Osteoblast (primary cell): ENCODE results near the gene TLNRD1. TPM values are rescaled to one million over a fixed set of nuclear protein-coding genes. Genes with fewer than 3 reads are reported as not detected.

ENCODE experiments used
- DNase-seq: peaks from one replicate; pipeline ENCODE4 v3.0.0; 2011; ENCODE audit warnings: low spot score, mixed read lengths; ENCODE audit not compliant: insufficient read length; ENCODE audit errors: missing footprints
- H2AFZ ChIP-seq: 2 replicates; pipeline ENCODE4 v1.6.0; 2011; ENCODE audit warnings: mild to moderate bottlenecking, low read length
- H3K27ac ChIP-seq: 2 replicates; pipeline ENCODE4 v1.5.1; 2011; ENCODE audit warnings: mild to moderate bottlenecking, low read depth, low read length, moderate library complexity
- H3K27me3 ChIP-seq: 2 replicates; pipeline ENCODE4 v1.6.0; 2012; ENCODE audit warnings: mild to moderate bottlenecking, control low read depth, inconsistent platforms, low read length, moderate library complexity; ENCODE audit not compliant: insufficient read depth
- H3K36me3 ChIP-seq: 2 replicates; pipeline ENCODE4 v1.5.1; 2011; ENCODE audit warnings: mild to moderate bottlenecking, low read length, control low read depth, moderate library complexity; ENCODE audit not compliant: insufficient read depth
- H3K4me1 ChIP-seq: 2 replicates; pipeline ENCODE4 v1.5.1; 2011; ENCODE audit warnings: mild to moderate bottlenecking, low read length, control low read depth, moderate library complexity; ENCODE audit not compliant: insufficient read depth
- H3K4me2 ChIP-seq: 2 replicates; pipeline ENCODE4 v1.6.0; 2011; ENCODE audit warnings: mild to moderate bottlenecking, low read length; ENCODE audit not compliant: insufficient read depth
- H3K4me3 ChIP-seq: fragments of 200-600 bp; sonication (generic); 3 replicates; pipeline ENCODE4 v1.5.1; 2012; ENCODE audit warnings: mild to moderate bottlenecking, low read length, inconsistent platforms; ENCODE audit not compliant: insufficient read depth
- H3K79me2 ChIP-seq: 2 replicates; pipeline ENCODE4 v1.6.0; 2012; ENCODE audit warnings: mild to moderate bottlenecking, low read length, control low read depth, inconsistent platforms; ENCODE audit not compliant: insufficient read depth
- H3K9me3 ChIP-seq: 2 replicates; pipeline ENCODE4 v1.5.1; 2011; ENCODE audit warnings: low read depth, low read length, control low read depth
- H4K20me1 ChIP-seq: 2 replicates; pipeline ENCODE4 v1.6.0; 2012; ENCODE audit warnings: mild to moderate bottlenecking, low read length, control low read depth; ENCODE audit not compliant: insufficient read depth
- CTCF ChIP-seq: IDR thresholded peaks from 2 replicates; pipeline ENCODE4 v1.5.1; 2011; ENCODE audit warnings: mild to moderate bottlenecking, low read depth, low read length, moderate library complexity; ENCODE audit errors: extremely low read depth
- total RNA-seq: library from RNA; depleted of rRNA; stranded (reverse); fragments of >200 nt; gene quantifications from 2 replicates; pipeline ENCODE4 v1.2.3, GENCODE V29; 2012

Gene TLNRD1
- total RNA-seq, 1 donor = 7.6 TPM

- H3K4me2 ChIP-seq = no peak overlapping the region
- H3K4me3 ChIP-seq = no peak overlapping the region
- no peaks in the 10 kb centered on the region for H3K27me3 ChIP-seq
- peaks cover 3% of the 10 kb centered on the region for H3K4me1 ChIP-seq
- peaks cover 64% of the 10 kb centered on the region for H3K79me2 ChIP-seq
- TF ChIP-seq CTCF = no peak
- peaks cover 14% of the 10 kb centered on the region for H4K20me1 ChIP-seq
- H3K9me3 ChIP-seq = no peaks in the 10 kb centered on the region
- no peak overlapping the region for H3K27ac ChIP-seq
- H2AFZ ChIP-seq = no peak overlapping the region
- H3K36me3 ChIP-seq = peaks cover 28% of the 10 kb centered on the region
- no peak for DNase-seq
Measured at GRCh38 chr15:80982839-80983238, 17.9 kb upstream of the TLNRD1 start.

GRCh38 chr15:80984856-80985255, 15.9 kb upstream of the TLNRD1 start:
- H4K20me1 ChIP-seq = peaks cover 24% of the 10 kb centered on the region
- TF ChIP-seq CTCF = no peak
- H3K4me3 ChIP-seq = no peak overlapping the region

GRCh38 chr15:80985981-80986380, 14.7 kb upstream of the TLNRD1 start:
- no peak for DNase-seq
- no peaks in the 10 kb centered on the region for H3K27me3 ChIP-seq
- peaks cover 73% of the 10 kb centered on the region for H3K79me2 ChIP-seq
- TF ChIP-seq CTCF = no peak
- H3K27ac ChIP-seq = no peak overlapping the region
- H3K4me1 ChIP-seq = peaks cover 23% of the 10 kb centered on the region
- no peak overlapping the region for H3K4me3 ChIP-seq
- H3K9me3 ChIP-seq = no peaks in the 10 kb centered on the region
- H3K4me2 ChIP-seq = no peak overlapping the region
- peaks cover 3% of the 10 kb centered on the region for H3K36me3 ChIP-seq
- no peak overlapping the region for H2AFZ ChIP-seq
- H4K20me1 ChIP-seq = peaks cover 24% of the 10 kb centered on the region

More at GRCh38 chr15:80984856-80985255, 15.9 kb upstream of the TLNRD1 start:
- H3K4me2 ChIP-seq = no peak overlapping the region
- H3K27me3 ChIP-seq = no peaks in the 10 kb centered on the region
- H3K36me3 ChIP-seq = peaks cover 9% of the 10 kb centered on the region
- peaks cover 77% of the 10 kb centered on the region for H3K79me2 ChIP-seq
- no peak for DNase-seq
- H3K4me1 ChIP-seq = peaks cover 12% of the 10 kb centered on the region
- H3K9me3 ChIP-seq = no peaks in the 10 kb centered on the region
- H2AFZ ChIP-seq = no peak overlapping the region
- no peak overlapping the region for H3K27ac ChIP-seq

- H4K20me1 ChIP-seq = peaks cover 24% of the 10 kb centered on the region
- no peaks in the 10 kb centered on the region for H3K9me3 ChIP-seq
- no peak for DNase-seq
- no peaks in the 10 kb centered on the region for H3K27me3 ChIP-seq
- H2AFZ ChIP-seq = no peak overlapping the region
- H3K4me2 ChIP-seq = no peak overlapping the region
- H3K4me3 ChIP-seq = no peak overlapping the region
- H3K36me3 ChIP-seq = peaks cover 3% of the 10 kb centered on the region
- H3K4me1 ChIP-seq = peaks cover 28% of the 10 kb centered on the region
- TF ChIP-seq CTCF = no peak
- no peak overlapping the region for H3K27ac ChIP-seq
- peaks cover 73% of the 10 kb centered on the region for H3K79me2 ChIP-seq
Measured at GRCh38 chr15:80986487-80986886, 14.2 kb upstream of the TLNRD1 start.
